Peyer's patch (tissue), 4 donors: ENCODE measurements around the gene RPS6KA5.

Experiments
- POLR2A ChIP-seq, 2 donors: fragments of 450-650 bp; IDR thresholded peaks; one replicate each; pipeline ENCODE4 v1.5.1; 2017; ENCODE audit warnings: antibody characterized with exemption in 2 of 2, mild to moderate bottlenecking in 2 of 2, moderate library complexity in 2 of 2
- TF ChIP-seq, protein P1 (sequence below), 6 experiments: fragments of 450-650 bp in 4 of 6; fragments of 200-600 bp in 2 of 6; sonication (generic) in 1 of 6; IDR thresholded peaks; one replicate each; pipeline ENCODE4 v1.5.1; 2017 to 2019; ENCODE audit warnings: antibody characterized with exemption in 6 of 6, mild to moderate bottlenecking in 3 of 6, moderate library complexity in 1 of 6

DNA sequence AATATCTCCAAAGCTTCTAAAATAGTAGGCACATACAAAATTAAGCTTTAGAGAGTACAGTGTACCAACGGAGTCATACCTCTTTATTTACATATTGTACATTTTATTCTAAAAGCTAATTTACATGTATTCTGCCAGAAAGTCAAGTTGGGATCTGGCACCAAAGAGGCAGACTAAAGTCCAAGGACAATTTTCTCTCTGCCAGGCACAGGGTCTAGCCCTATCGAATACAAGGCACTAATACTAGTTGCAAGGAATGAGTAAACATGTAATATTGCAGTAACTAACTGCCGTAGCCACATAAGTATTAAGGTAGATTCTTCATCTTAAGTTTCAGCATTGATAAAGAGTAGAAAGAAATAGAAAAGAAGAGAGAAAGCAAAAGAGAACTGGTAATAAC lies 93.9 kb downstream of the RPS6KA5 start:
- TF ChIP-seq, protein P1, sequence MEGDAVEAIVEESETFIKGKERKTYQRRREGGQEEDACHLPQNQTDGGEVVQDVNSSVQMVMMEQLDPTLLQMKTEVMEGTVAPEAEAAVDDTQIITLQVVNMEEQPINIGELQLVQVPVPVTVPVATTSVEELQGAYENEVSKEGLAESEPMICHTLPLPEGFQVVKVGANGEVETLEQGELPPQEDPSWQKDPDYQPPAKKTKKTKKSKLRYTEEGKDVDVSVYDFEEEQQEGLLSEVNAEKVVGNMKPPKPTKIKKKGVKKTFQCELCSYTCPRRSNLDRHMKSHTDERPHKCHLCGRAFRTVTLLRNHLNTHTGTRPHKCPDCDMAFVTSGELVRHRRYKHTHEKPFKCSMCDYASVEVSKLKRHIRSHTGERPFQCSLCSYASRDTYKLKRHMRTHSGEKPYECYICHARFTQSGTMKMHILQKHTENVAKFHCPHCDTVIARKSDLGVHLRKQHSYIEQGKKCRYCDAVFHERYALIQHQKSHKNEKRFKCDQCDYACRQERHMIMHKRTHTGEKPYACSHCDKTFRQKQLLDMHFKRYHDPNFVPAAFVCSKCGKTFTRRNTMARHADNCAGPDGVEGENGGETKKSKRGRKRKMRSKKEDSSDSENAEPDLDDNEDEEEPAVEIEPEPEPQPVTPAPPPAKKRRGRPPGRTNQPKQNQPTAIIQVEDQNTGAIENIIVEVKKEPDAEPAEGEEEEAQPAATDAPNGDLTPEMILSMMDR (IDR thresholded peaks at IDR 0.05): no peak
- no peak for TF ChIP-seq POLR2A (IDR thresholded peaks at IDR 0.05)
